BE2C (cell line): ENCODE results near the gene KLHL25.

Experiments
- DNase-seq: peaks from one replicate; pipeline ENCODE4 v3.0.0-alpha.2; 2020
- H3K27me3 ChIP-seq: fragments of 250-450 bp; sonication (Bioruptor Pico); 2 replicates; pipeline ENCODE4 v1.5.1; 2020; ENCODE audit warnings: mild to moderate bottlenecking
- H3K36me3 ChIP-seq: fragments of 250-450 bp; sonication (Bioruptor Pico); 2 replicates; pipeline ENCODE4 v1.5.1; 2020; ENCODE audit warnings: mild to moderate bottlenecking
- H3K4me1 ChIP-seq: fragments of 250-450 bp; sonication (Bioruptor Pico); 2 replicates; pipeline ENCODE4 v1.5.1; 2020
- H3K4me3 ChIP-seq: 2 replicates; pipeline ENCODE4 v1.5.1; 2011; ENCODE audit warnings: low read depth, low read length
- H3K9me3 ChIP-seq: fragments of 250-450 bp; sonication (Bioruptor Pico); 2 replicates; pipeline ENCODE4 v1.5.1; 2020
- TF ChIP-seq, protein P1 (sequence below): IDR thresholded peaks from 2 replicates; pipeline ENCODE4 v1.5.1; 2012; ENCODE audit warnings: mild to moderate bottlenecking, low read depth, low read length

KLHL25 gene

DNA sequence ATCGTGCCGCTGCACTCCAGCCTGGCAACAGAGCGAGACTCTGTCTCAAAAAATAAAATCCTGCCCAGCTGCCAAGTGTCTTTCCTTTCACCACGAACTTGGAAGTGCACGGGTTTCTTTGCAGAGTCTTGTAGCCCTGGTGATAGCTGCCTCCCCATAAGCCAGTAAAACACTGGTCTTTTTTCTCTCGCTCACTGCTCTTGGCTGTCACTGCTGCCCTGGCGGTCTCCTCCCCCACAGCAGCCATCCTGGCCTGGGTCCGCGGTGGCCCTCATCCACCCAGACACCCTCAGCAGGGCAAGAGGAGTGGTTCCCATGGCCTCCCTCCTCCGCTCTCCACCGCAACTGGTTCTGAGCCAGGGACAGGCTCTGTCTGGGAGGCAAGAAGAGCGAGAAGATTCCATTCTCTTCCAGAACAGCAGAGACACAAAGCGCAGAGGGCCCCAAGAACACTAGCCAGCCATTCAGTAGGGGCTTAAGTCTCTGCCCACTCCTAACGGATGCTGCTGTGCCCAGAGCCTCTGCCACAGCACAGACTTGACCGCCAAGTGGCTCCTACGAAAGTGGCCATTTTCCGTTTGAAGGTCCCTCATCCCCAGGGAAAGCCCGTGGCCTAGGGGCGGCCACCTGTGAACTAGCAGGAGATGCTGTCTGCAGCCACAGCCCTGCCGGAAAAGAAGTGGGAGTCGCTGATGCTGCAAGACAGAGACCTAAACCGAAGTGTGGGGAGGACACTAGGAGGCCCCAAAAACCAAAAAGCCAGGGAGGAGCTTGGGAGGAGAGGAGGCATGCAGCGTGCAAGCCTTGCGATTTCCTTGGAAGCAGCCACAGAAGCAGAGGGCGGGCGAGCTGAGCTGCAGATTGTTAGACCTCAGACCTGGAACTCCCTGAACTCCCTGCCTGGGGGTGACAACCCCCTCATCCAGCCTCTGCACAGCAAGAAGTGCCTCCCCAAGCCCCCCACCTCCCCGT lies 44.1 kb downstream of the KLHL25 start:
- Histone ChIP-seq H3K9me3 (no peaks in the 10 kb centered on the region), H3K36me3 (peaks cover 19% of the 10 kb centered on the region), H3K4me1 (peaks cover 3% of the 10 kb centered on the region; the same call in 1 of the 2 replicates), H3K27me3 (no peaks in the 10 kb centered on the region), H3K4me3 (no peak overlapping the region)
- no peak for DNase-seq
- TF ChIP-seq, protein P1, sequence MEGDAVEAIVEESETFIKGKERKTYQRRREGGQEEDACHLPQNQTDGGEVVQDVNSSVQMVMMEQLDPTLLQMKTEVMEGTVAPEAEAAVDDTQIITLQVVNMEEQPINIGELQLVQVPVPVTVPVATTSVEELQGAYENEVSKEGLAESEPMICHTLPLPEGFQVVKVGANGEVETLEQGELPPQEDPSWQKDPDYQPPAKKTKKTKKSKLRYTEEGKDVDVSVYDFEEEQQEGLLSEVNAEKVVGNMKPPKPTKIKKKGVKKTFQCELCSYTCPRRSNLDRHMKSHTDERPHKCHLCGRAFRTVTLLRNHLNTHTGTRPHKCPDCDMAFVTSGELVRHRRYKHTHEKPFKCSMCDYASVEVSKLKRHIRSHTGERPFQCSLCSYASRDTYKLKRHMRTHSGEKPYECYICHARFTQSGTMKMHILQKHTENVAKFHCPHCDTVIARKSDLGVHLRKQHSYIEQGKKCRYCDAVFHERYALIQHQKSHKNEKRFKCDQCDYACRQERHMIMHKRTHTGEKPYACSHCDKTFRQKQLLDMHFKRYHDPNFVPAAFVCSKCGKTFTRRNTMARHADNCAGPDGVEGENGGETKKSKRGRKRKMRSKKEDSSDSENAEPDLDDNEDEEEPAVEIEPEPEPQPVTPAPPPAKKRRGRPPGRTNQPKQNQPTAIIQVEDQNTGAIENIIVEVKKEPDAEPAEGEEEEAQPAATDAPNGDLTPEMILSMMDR, result no peak

DNA sequence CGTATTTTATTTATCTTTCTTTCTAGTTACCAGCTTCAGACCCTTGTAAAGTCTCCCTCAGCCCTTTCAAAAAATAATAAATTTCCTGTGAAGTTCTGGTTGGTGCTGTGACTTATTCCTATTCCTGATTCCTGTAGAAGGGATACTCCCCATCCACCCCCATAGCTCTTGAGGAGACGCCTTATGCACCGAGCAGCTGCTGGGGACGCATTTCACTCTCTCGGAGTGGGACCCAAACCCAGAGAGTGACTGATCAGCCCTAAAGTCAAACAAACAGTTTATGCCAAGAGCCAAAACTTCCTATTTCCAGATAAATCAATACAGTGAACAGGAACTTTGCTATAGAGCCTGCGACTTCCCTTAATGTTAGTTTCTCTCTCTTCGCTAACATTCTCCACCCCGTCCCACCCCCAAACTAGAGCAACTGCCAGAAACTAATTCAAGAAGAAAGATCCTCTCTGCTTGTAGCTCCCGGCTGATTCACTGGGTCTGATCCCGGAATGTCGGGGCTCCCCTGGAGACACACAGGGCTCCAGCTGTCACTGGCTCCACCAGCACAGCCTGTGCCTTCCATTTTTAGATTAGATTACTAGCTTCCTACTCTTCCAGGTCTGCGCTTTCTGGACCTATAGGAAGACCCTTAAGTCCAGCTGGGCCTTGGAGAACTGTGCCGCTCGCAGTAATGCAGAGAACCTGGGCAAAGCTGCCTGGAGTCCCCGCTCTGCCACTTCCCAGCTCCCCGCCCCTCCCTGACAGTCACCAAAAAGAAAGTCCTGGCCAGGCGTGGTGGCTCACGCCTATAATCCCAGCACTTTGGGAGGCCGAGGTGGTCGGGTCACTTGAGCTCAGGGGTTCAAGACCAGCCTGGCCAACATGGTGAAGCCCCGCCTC lies 45.2 kb downstream of the KLHL25 start:
- H3K36me3 ChIP-seq, result peaks cover 30% of the 10 kb centered on the region
- H3K4me3 ChIP-seq, result no peak overlapping the region
- no peak for DNase-seq
- H3K9me3 ChIP-seq, result no peaks in the 10 kb centered on the region
- TF ChIP-seq, protein P1, result no peak
- H3K27me3 ChIP-seq, result no peaks in the 10 kb centered on the region
- H3K4me1 ChIP-seq, result peaks cover 3% of the 10 kb centered on the region; the same call in 1 of the 2 replicates

DNA sequence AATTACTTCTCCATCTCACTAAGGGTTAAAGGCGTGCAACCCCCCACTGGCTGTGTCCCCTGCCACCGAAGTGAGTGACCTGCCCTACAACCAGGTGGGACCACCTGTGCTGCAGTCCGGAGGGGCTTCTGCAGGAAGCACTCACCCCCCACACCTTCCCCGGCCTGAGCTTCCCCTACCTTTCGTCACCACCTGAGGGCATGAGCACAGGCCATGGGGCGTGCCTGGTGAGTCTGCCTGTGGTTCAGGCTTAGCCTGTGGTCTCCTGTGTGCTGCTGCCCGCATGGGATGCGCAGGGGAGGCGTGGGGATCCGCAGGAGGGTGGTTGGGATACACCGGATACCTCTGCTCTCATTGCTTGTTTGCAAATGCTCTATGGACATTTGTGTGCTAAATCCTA lies 46.0 kb downstream of the KLHL25 start:
- Histone ChIP-seq H3K27me3 (no peaks in the 10 kb centered on the region), H3K4me3 (no peak overlapping the region), H3K9me3 (no peaks in the 10 kb centered on the region), H3K4me1 (peaks cover 3% of the 10 kb centered on the region; the same call in 1 of the 2 replicates), H3K36me3 (peaks cover 30% of the 10 kb centered on the region)
- TF ChIP-seq, protein P1, result peak; percentile 11; the same call in 1 of the 2 replicates
- no peak for DNase-seq

DNA sequence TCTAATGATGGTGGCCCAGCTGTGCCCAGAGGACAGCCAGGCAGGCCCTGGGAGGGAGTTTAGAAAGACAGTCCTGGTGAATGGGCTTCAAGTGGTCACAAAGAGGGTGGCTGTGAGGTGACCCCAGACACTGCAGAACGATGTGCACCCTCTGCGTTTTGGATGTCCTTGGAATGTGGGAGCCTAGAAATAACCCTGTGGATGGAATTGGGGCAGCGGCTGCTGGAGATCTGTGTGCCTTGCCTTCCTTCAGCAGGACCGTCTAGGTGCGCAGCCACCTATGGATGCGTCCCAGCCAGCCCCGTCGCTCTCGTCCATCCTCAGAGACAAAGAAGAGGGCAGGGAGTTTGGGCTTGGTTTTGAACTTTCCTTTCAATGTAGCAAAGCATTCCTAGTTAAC lies 46.5 kb downstream of the KLHL25 start:
- no peaks in the 10 kb centered on the region for H3K27me3 ChIP-seq
- DNase-seq, result no peak
- H3K4me1 ChIP-seq, result peaks cover 3% of the 10 kb centered on the region; the same call in 1 of the 2 replicates
- H3K36me3 ChIP-seq, result peaks cover 30% of the 10 kb centered on the region
- no peaks in the 10 kb centered on the region for H3K9me3 ChIP-seq
- no peak overlapping the region for H3K4me3 ChIP-seq
- TF ChIP-seq, protein P1, result no peak

DNA sequence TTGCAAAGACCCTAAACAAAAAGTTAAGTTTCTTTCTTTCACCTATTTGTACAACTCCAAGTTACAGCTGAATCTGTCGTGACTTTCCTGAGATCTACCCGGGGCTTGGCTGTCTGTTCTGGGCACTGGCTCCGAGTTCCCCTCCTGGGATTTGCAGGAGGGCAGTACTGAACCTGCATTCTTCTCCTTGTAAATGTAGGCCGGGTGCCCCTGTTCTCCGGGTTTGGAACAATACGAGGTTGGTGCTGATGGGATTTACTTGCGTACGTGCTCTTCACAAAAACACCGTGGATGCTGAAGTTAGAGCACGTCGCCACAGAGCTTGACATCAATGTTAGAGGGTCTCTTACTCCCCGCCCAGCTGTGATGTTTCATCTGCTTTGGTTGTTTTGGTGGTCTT lies 48.1 kb downstream of the KLHL25 start:
- Histone ChIP-seq H3K4me3 (no peak overlapping the region), H3K4me1 (peaks cover 3% of the 10 kb centered on the region; the same call in 1 of the 2 replicates), H3K27me3 (no peaks in the 10 kb centered on the region), H3K9me3 (no peaks in the 10 kb centered on the region), H3K36me3 (peaks cover 36% of the 10 kb centered on the region)
- TF ChIP-seq, protein P1, result no peak
- DNase-seq, result no peak
